GM21529 (cell line): ENCODE measurements around the gene TRDN.
"Not testable (repeated sequence)": the region's sequence is repeated elsewhere in the genome, so short reads cannot be mapped to it uniquely, and the experiment has no call there.

Experiments used
- ATAC-seq: cut with Tn5 transposase; IDR thresholded peaks from one replicate; pipeline ENCODE4 v1.9.1; 2021; ENCODE audit not compliant: unreplicated experiment

The TRDN gene

GRCh38 chr6:123509112-123509511 lies 127.6 kb downstream of the TRDN start:
- ATAC-seq = no peak

- no peak for ATAC-seq
Observed at GRCh38 chr6:123508290-123508689, 128.5 kb downstream of the TRDN start.

- no peak for ATAC-seq
Observed at GRCh38 chr6:123507582-123507981, 129.2 kb downstream of the TRDN start.

- ATAC-seq = no peak
Observed at GRCh38 chr6:123503619-123504018, 133.1 kb downstream of the TRDN start.

GRCh38 chr6:123497025-123497424 lies 139.7 kb downstream of the TRDN start:
- ATAC-seq = no peak

- ATAC-seq = no peak
Observed at GRCh38 chr6:123489589-123489988, 147.2 kb downstream of the TRDN start.

- no peak for ATAC-seq
Observed at GRCh38 chr6:123480986-123481385, 155.8 kb downstream of the TRDN start.

- not testable (repeated sequence) for ATAC-seq
Observed at GRCh38 chr6:123472025-123472702, 164.6 kb downstream of the TRDN start.

GRCh38 chr6:123467392-123467791 lies 169.4 kb downstream of the TRDN start:
- no peak for ATAC-seq

- no peak for ATAC-seq
Observed at GRCh38 chr6:123462152-123462551, 174.6 kb downstream of the TRDN start.

- no peak for ATAC-seq
Observed at GRCh38 chr6:123458218-123458617, 178.5 kb downstream of the TRDN start.

GRCh38 chr6:123456836-123457235 lies 179.9 kb downstream of the TRDN start:
- ATAC-seq = no peak

- ATAC-seq = no peak
Observed at GRCh38 chr6:123454448-123454847, 182.3 kb downstream of the TRDN start.

GRCh38 chr6:123453071-123453470 lies 183.7 kb downstream of the TRDN start:
- not testable (repeated sequence) for ATAC-seq

GRCh38 chr6:123448306-123448884 lies 188.4 kb downstream of the TRDN start:
- ATAC-seq = no peak

GRCh38 chr6:123447315-123447937 lies 189.3 kb downstream of the TRDN start:
- no peak for ATAC-seq

- ATAC-seq = no peak
Observed at GRCh38 chr6:123439371-123439770, 197.4 kb downstream of the TRDN start.

- no peak for ATAC-seq
Observed at GRCh38 chr6:123434186-123434585, 202.6 kb downstream of the TRDN start.

GRCh38 chr6:123430970-123431369 lies 205.8 kb downstream of the TRDN start:
- no peak for ATAC-seq

GRCh38 chr6:123427008-123427407 lies 209.7 kb downstream of the TRDN start:
- ATAC-seq = no peak

GRCh38 chr6:123423130-123423529 lies 213.6 kb downstream of the TRDN start:
- ATAC-seq = no peak

GRCh38 chr6:123420512-123420911 lies 216.2 kb downstream of the TRDN start:
- ATAC-seq = no peak
